Endothelial cell of umbilical vein (primary cell): ENCODE measurements around the gene APBA2. TPM values are rescaled to one million over a fixed set of nuclear protein-coding genes. Genes with fewer than 3 reads are reported as not detected.

Experiments
- BruUV-seq: library from RNA; stranded (reverse); fragments of 400-500 nt; replicated peaks from 2 replicates; lab custom pipeline; 2021; lab: Mats Ljungman, UMichigan
- CTCF ChIA-PET: fragments of 300-600, 350-600 bp; sonication (Branson Sonifier 250); formaldehyde crosslinking; loops from one replicate; lab custom pipeline; 2021; ENCODE audit warnings: antibody characterized with exemption, inconsistent platforms; lab: Charles Lee
- POLR2A ChIA-PET: fragments of 300-600, 350-600 bp; sonication (Branson Sonifier 250); formaldehyde crosslinking; loops from one replicate; lab custom pipeline; 2021; ENCODE audit warnings: antibody characterized with exemption, inconsistent platforms; lab: Charles Lee
- DNase-seq: peaks from one replicate; pipeline ENCODE4 v3.0.0-alpha.2; 2011; ENCODE audit warnings: low read depth, low spot score
- FAIRE-seq: peaks from 2 replicates; lab custom pipeline; 2011; peaks lifted over from hg19 to GRCh38; lab: Jason Lieb, UNC
- H2AFZ ChIP-seq: 2 replicates; pipeline ENCODE4 v1.6.0; 2012; ENCODE audit warnings: low read depth, low read length, control low read depth, inconsistent platforms
- H3K27ac ChIP-seq: 2 replicates; pipeline ENCODE4 v1.5.1; 2011; ENCODE audit warnings: low read depth, mild to moderate bottlenecking, control low read depth, low read length, moderate library complexity; ENCODE audit not compliant: insufficient read depth
- H3K27me3 ChIP-seq, 2 experiments: 2 replicates each; pipeline versions ENCODE4 v1.6.0 to v1.6.1; 2011; ENCODE audit warnings: low read length in 2 of 2, mixed read lengths in 1 of 2; ENCODE audit not compliant: control insufficient read depth in 2 of 2, insufficient read depth in 2 of 2
- H3K36me3 ChIP-seq, 2 experiments: 2 replicates in 1 of 2; 3 replicates in 1 of 2; pipeline ENCODE4 v1.5.1; 2011; ENCODE audit warnings: low read length in 2 of 2, mild to moderate bottlenecking in 1 of 2, moderate library complexity in 1 of 2; ENCODE audit not compliant: control insufficient read depth in 2 of 2, insufficient read depth in 2 of 2; ENCODE audit errors: extremely low read depth in 1 of 2
- H3K4me1 ChIP-seq: 3 replicates; pipeline ENCODE4 v1.5.1; 2011; ENCODE audit warnings: mild to moderate bottlenecking, low read length; ENCODE audit not compliant: control insufficient read depth, insufficient read depth; ENCODE audit errors: extremely low read depth
- H3K4me2 ChIP-seq: 2 replicates; pipeline ENCODE4 v1.6.1; 2011; ENCODE audit warnings: low read length, control low read depth, mixed read lengths; ENCODE audit not compliant: insufficient read depth
- H3K4me3 ChIP-seq, 3 experiments: fragments of 200-600 bp in 1 of 3; sonication (generic), shearing (Covaris generic) in 1 of 3; replicated peaks in 1 of 3; 2 replicates each; pipeline ENCODE4 v1.5.1; 2011 to 2016; ENCODE audit warnings: control low read depth in 3 of 3, low read length in 3 of 3, mild to moderate bottlenecking in 2 of 3, inconsistent platforms in 1 of 3, low read depth in 1 of 3, moderate library complexity in 1 of 3; ENCODE audit not compliant: insufficient read depth in 1 of 3
- H3K79me2 ChIP-seq: 2 replicates; pipeline ENCODE4 v1.6.0; 2012; ENCODE audit warnings: low read length, inconsistent platforms; ENCODE audit not compliant: control insufficient read depth, insufficient read depth
- H3K9ac ChIP-seq: replicated peaks from 2 replicates; pipeline ENCODE3; 2011; ENCODE audit warnings: low read length, control low read depth; ENCODE audit not compliant: insufficient read depth; ENCODE audit errors: extremely low read depth
- H3K9me1 ChIP-seq: replicated peaks from 3 replicates; pipeline ENCODE4 v1.6.0; 2011; ENCODE audit warnings: mild to moderate bottlenecking, low read length; ENCODE audit not compliant: control insufficient read depth, insufficient read depth; ENCODE audit errors: extremely low read depth
- H3K9me3 ChIP-seq: replicated peaks from 2 replicates; pipeline ENCODE4 v1.5.1; 2012; ENCODE audit warnings: low read length, inconsistent platforms; ENCODE audit not compliant: control insufficient read depth, insufficient read depth
- H4K20me1 ChIP-seq: replicated peaks from 2 replicates; pipeline ENCODE3; 2011; ENCODE audit warnings: mild to moderate bottlenecking, low read length; ENCODE audit not compliant: control insufficient read depth, insufficient read depth; ENCODE audit errors: extremely low read depth
- CTCF ChIP-seq, 2 donors: IDR thresholded peaks; 1 replicate in 1 of 2; 2 replicates in 1 of 2; pipeline ENCODE4 v1.5.1; 2011; ENCODE audit warnings: low read length in 2 of 2, mild to moderate bottlenecking in 2 of 2, moderate library complexity in 2 of 2, control low read depth in 1 of 2, inconsistent platforms in 1 of 2, low read depth in 1 of 2; ENCODE audit not compliant: insufficient read depth in 1 of 2; ENCODE audit errors: extremely low read depth in 1 of 2
- FOS ChIP-seq: IDR thresholded peaks from 2 replicates; pipeline ENCODE4 v1.6.1; 2011; ENCODE audit warnings: mild to moderate bottlenecking, low read length, moderate library complexity, borderline replicate concordance; ENCODE audit not compliant: insufficient read depth
- GATA2 ChIP-seq: IDR thresholded peaks from 2 replicates; pipeline ENCODE4 v1.7.0; 2011; ENCODE audit warnings: low read depth, mild to moderate bottlenecking, moderate library complexity, mixed read lengths, low read length; ENCODE audit not compliant: insufficient read length, insufficient read depth
- JUN ChIP-seq: IDR thresholded peaks from 2 replicates; pipeline ENCODE4 v1.6.1; 2011; ENCODE audit warnings: borderline replicate concordance, low read depth; ENCODE audit not compliant: insufficient read length, insufficient read depth
- MYC ChIP-seq: IDR thresholded peaks from one replicate; pipeline ENCODE4 v1.6.1; 2011; ENCODE audit warnings: mild to moderate bottlenecking, low read depth, low read length
- POLR2AphosphoS5 ChIP-seq: IDR thresholded peaks from 2 replicates; pipeline ENCODE4 v1.6.1; 2012; ENCODE audit warnings: low read depth, mild to moderate bottlenecking, control low read depth, low read length, moderate library complexity; ENCODE audit not compliant: insufficient read depth
- dilution Hi-C: fragments of 300-500 bp; cut with MboI; formaldehyde crosslinking; loops from one replicate; pipeline ENCODE4 v1.15.0; 2019; ENCODE audit warnings: low sequenced_read_pairs; ENCODE audit not compliant: extremely low pct_ligation_motif_present
- intact Hi-C: fragments of 100-400 bp; cut with micrococcal nuclease; formaldehyde crosslinking; loops from one replicate; pipeline ENCODE4 v1.10.0; 2022
- polyA plus RNA-seq, 4 experiments: library from polyadenylated mRNA; depleted of rRNA in 3 of 4; stranded (reverse) in 3 of 4; unstranded in 1 of 4; fragments of >200 nt; gene quantifications; 2 replicates each; pipeline versions ENCODE4 v1.2.1 to v1.2.3, GENCODE V29; 2011 to 2012; ENCODE audit warnings: missing spikeins in 1 of 4
- total RNA-seq: library from RNA; stranded (reverse); gene quantifications from 2 replicates; pipeline ENCODE4 v1.2.3, GENCODE V29; 2021

Gene APBA2
- total and polyA plus RNA-seq, 2 donors (not counting 3 experiments of a cell fraction or from before 2014, with no cell fraction given), result 5.7 to 11.1 TPM

DNA sequence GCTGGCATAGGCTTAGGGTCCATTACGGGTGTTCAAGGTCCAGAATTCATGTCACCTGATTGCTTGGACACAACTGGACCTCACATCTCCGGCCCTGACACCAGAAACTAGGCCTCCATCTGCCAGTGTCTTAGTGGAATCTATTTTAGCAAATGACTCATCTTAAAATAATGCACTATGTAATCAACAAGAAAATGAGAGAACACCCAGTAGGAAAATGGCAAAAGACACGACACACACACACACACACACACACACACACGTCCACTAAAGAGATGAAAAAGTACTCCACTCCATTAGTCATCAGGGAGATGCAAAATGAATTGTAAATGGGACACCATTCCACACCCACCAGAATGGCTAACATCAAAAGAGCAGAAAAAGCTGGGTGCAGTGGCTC is 11.2 kb downstream of the APBA2 start:
- dilution Hi-C loops (no loop called here), intact Hi-C loops (no loop called here)
- H3K9ac ChIP-seq, result no peak overlapping the region
- BruUV-seq, result no TSS peak
- no peaks in the 10 kb centered on the region for H3K79me2 ChIP-seq
- no peaks in the 10 kb centered on the region for H3K4me1 ChIP-seq
- H3K36me3 ChIP-seq, result no peaks in the 10 kb centered on the region
- H3K4me3 ChIP-seq, result no peak overlapping the region
- H3K9me3 ChIP-seq, result no peaks in the 10 kb centered on the region
- H3K27ac ChIP-seq, result peak overlapping the region; percentile 39
- no peaks in the 10 kb centered on the region for H4K20me1 ChIP-seq
- TF ChIP-seq MYC (no peak), GATA2 (no peak), JUN (peak; percentile 45), FOS (peak; percentile 72), CTCF (IDR thresholded peaks at IDR 0.05; ENCODE audit: extremely low read depth in 1 of 2, insufficient read depth in 1 of 2, low read depth in 1 of 2, low read length in 2 of 2) (no peak), POLR2AphosphoS5 (no peak)
- POLR2A ChIA-PET, result no interaction called here
- DNase-seq (peak; percentile 14), FAIRE-seq (peak; percentile 81)
- no peak overlapping the region for H3K4me2 ChIP-seq
- no peaks in the 10 kb centered on the region for H3K9me1 ChIP-seq
- CTCF ChIA-PET, result no interaction called here
- no peaks in the 10 kb centered on the region for H3K27me3 ChIP-seq
- no peak overlapping the region for H2AFZ ChIP-seq
